ENCODE measurements around the gene MUC20.

The MUC20 gene

GRCh38 chr3:195750797-195751520 lies 30.2 kb downstream of the MUC20 start:
- no peak for TF ChIP-seq ZNF274 (IDR thresholded peaks at IDR 0.05; ENCODE audit: low read depth, low read length)
- no peak overlapping the region for H3K4me3 ChIP-seq (ENCODE audit: low read length)

- H3K4me3 ChIP-seq (ENCODE audit: low read length) = no peak overlapping the region
- TF ChIP-seq ZNF274 (IDR thresholded peaks at IDR 0.05; ENCODE audit: low read depth, low read length) = no peak
Measured at GRCh38 chr3:195751560-195751959, 30.8 kb downstream of the MUC20 start.

GRCh38 chr3:195752066-195752465 lies 31.3 kb downstream of the MUC20 start:
- TF ChIP-seq ZNF274 (IDR thresholded peaks at IDR 0.05; ENCODE audit: low read depth, low read length) = no peak

DNA sequence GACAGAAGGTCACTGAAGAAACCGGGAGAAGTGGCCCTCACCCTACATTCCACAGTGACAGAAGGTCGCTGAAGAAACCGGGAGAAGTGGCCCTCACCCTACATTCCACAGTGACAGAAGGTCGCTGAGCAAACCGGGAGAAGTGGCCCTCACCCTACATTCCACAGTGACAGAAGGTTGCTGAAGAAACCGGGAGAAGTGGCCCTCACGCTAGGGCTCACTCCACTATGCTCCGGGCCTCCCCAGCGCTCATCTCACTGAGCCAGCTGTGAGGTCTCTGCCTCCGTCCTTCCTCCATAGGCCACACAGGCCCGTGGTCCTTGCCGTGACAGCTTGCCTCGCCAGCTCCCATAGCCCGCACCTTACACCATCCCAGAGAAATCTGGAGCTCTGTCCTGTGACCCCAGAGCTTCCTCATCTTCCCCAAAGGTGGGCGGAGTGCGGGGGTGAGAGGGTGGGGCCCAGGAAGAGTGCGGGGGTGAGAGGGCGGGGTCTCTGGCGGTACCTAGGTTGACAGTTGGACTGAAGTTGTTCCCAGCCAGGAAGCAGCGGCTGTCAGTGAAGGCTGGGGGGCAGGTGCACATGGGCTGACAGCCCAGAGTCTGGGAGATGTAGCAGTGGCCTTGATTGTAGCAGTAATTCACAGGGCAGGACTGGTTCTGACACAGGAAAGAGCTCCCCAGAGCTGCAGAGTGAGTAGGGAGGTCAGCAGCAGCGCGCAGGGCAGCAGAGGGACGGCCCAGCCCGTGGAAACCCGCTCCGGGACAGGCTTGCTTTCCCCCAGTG lies 32.0 kb downstream of the MUC20 start:
- H3K4me3 ChIP-seq (ENCODE audit: low read length) = no peak overlapping the region
- TF ChIP-seq ZNF274 (IDR thresholded peaks at IDR 0.05; ENCODE audit: low read depth, low read length) = no peak

More at GRCh38 chr3:195752066-195752465, 31.3 kb downstream of the MUC20 start:
- H3K4me3 ChIP-seq (ENCODE audit: low read length) = no peak overlapping the region

- TF ChIP-seq ZNF274 (IDR thresholded peaks at IDR 0.05; ENCODE audit: low read depth, low read length) = no peak
- H3K4me3 ChIP-seq (ENCODE audit: low read length) = no peak overlapping the region
Measured at GRCh38 chr3:195753581-195753980, 32.8 kb downstream of the MUC20 start.

GRCh38 chr3:195754141-195754540 lies 33.4 kb downstream of the MUC20 start:
- H3K4me3 ChIP-seq (ENCODE audit: low read length) = no peak overlapping the region
- no peak for TF ChIP-seq ZNF274 (IDR thresholded peaks at IDR 0.05; ENCODE audit: low read depth, low read length)

GRCh38 chr3:195754906-195755305 lies 34.1 kb downstream of the MUC20 start:
- TF ChIP-seq ZNF274 (IDR thresholded peaks at IDR 0.05; ENCODE audit: low read depth, low read length) = no peak
- no peak overlapping the region for H3K4me3 ChIP-seq (ENCODE audit: low read length)

GRCh38 chr3:195755391-195755790 lies 34.6 kb downstream of the MUC20 start:
- no peak for TF ChIP-seq ZNF274 (IDR thresholded peaks at IDR 0.05; ENCODE audit: low read depth, low read length)
- H3K4me3 ChIP-seq (ENCODE audit: low read length) = no peak overlapping the region

GRCh38 chr3:195755791-195756676 lies 35.3 kb downstream of the MUC20 start:
- H3K4me3 ChIP-seq (ENCODE audit: low read length) = no peak overlapping the region
- no peak for TF ChIP-seq ZNF274 (IDR thresholded peaks at IDR 0.05; ENCODE audit: low read depth, low read length)

DNA sequence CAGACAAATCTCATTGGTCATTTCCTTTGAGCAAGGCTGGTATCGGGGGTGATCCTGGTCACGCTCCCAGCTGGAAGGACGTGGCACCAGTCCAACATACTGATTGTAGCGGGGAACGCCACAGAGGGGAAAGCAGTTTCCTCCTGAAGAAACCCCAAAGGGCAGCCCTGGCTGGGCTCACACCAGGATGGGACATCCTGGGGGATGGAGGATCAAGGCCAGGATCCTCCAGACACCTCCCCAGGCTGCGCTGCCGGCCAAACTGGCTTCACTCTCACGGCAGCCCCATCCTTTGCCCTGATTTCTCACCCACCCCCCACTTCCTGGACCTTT lies 36.6 kb downstream of the MUC20 start:
- TF ChIP-seq ZNF274 (IDR thresholded peaks at IDR 0.05; ENCODE audit: low read depth, low read length) = no peak
- no peak overlapping the region for H3K4me3 ChIP-seq (ENCODE audit: low read length)

DNA sequence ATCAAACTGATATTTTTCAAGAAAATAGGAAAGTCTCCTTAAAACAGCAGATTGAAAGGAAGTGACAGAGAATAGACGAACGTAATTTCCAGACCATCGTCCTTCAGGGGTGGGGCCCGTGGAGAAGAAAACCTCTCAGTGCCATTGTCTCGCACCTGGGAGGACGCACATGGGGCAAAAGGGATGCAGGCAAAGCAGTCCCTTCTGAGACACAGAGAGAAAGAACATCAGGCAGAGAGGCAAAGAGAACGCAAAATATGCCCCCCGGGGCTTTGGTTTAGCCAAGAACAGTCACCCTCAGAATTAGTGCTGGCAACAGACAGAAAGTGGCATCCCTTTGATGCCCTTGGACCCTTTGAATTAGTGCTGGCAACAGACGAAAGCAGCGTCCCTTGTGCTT lies 37.0 kb downstream of the MUC20 start:
- H3K4me3 ChIP-seq (ENCODE audit: low read length) = no peak overlapping the region
- TF ChIP-seq ZNF274 (IDR thresholded peaks at IDR 0.05; ENCODE audit: low read depth, low read length) = no peak

- TF ChIP-seq ZNF274 (IDR thresholded peaks at IDR 0.05; ENCODE audit: low read depth, low read length) = no peak
- H3K4me3 ChIP-seq (ENCODE audit: low read length) = no peak overlapping the region
Measured at GRCh38 chr3:195758721-195759353, 38.1 kb downstream of the MUC20 start.

GRCh38 chr3:195760345-195761122 lies 39.8 kb downstream of the MUC20 start:
- TF ChIP-seq ZNF274 (IDR thresholded peaks at IDR 0.05; ENCODE audit: low read depth, low read length) = no peak
- no peak overlapping the region for H3K4me3 ChIP-seq (ENCODE audit: low read length)
